AG04450 (cell line): ENCODE results near the gene GABRR3. TPM values are rescaled to one million over a fixed set of nuclear protein-coding genes. Genes with fewer than 3 reads are reported as not detected.

ENCODE experiments used
- CTCF ChIA-PET: fragments of 300-600, 350-600 bp; formaldehyde crosslinking; extraction: SDS; loops from one replicate; lab custom pipeline; 2022; ENCODE audit warnings: antibody characterized with exemption, inconsistent platforms; lab: Charles Lee
- POLR2A ChIA-PET: fragments of 350-600 bp; formaldehyde crosslinking; extraction: SDS; loops from one replicate; lab custom pipeline; 2021; ENCODE audit warnings: antibody characterized with exemption, inconsistent platforms; lab: Yijun Ruan, JAX
- DNase-seq: peaks from one replicate; pipeline ENCODE4 v3.0.0-alpha.2; 2011; ENCODE audit warnings: low read depth, low spot score
- H3K27ac ChIP-seq: one replicate; pipeline ENCODE4 v1.5.1; 2012; ENCODE audit warnings: low read depth, low read length, control low read depth
- H3K27me3 ChIP-seq: one replicate; pipeline ENCODE4 v1.6.0; 2012; ENCODE audit warnings: low read length; ENCODE audit not compliant: control insufficient read depth, insufficient read depth
- H3K4me3 ChIP-seq: 2 replicates; pipeline ENCODE4 v1.5.1; 2011; ENCODE audit warnings: mild to moderate bottlenecking, low read depth, low read length, control low read depth
- H3K9me3 ChIP-seq: 2 replicates; pipeline ENCODE4 v1.5.1; 2012; ENCODE audit warnings: low read length; ENCODE audit not compliant: control insufficient read depth, insufficient read depth
- polyA plus RNA-seq: library from polyadenylated mRNA; depleted of rRNA; stranded (reverse); fragments of >200 nt; gene quantifications from 2 replicates; pipeline ENCODE4 v1.2.3, GENCODE V29; 2011
- TF ChIP-seq, protein P1 (sequence below): IDR thresholded peaks from 2 replicates; pipeline ENCODE4 v1.5.1; 2011; ENCODE audit warnings: low read depth, low read length, control low read depth, inconsistent platforms

Gene GABRR3
- polyA plus RNA-seq, 1 experiment: not detected

DNA sequence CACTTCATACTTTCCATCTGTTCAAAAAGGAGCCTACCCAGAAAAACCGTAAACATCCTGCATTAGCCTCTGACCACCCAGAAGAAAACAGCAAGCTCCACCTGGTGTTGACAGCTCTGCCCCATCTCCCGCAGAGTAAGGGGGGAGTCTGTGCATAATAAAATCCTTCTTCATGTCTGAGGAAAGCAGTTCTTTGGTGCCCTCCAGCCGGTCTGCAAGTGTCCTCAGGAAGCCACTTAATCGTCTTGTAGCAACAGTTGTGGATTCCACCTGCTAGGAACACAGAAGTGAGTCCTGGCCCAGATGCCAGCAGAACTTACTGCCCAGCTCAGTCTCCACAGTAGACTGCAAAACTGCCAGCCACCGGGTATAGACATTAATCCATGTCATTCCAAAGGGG lies 85.4 kb downstream of the GABRR3 start:
- no peaks in the 10 kb centered on the region for H3K27me3 ChIP-seq
- H3K4me3 ChIP-seq: no peak overlapping the region
- no peak for DNase-seq
- ChIA-PET CTCF (no interaction called here), POLR2A (no interaction called here)
- H3K27ac ChIP-seq: no peak overlapping the region
- TF ChIP-seq, protein P1, sequence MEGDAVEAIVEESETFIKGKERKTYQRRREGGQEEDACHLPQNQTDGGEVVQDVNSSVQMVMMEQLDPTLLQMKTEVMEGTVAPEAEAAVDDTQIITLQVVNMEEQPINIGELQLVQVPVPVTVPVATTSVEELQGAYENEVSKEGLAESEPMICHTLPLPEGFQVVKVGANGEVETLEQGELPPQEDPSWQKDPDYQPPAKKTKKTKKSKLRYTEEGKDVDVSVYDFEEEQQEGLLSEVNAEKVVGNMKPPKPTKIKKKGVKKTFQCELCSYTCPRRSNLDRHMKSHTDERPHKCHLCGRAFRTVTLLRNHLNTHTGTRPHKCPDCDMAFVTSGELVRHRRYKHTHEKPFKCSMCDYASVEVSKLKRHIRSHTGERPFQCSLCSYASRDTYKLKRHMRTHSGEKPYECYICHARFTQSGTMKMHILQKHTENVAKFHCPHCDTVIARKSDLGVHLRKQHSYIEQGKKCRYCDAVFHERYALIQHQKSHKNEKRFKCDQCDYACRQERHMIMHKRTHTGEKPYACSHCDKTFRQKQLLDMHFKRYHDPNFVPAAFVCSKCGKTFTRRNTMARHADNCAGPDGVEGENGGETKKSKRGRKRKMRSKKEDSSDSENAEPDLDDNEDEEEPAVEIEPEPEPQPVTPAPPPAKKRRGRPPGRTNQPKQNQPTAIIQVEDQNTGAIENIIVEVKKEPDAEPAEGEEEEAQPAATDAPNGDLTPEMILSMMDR: no peak
- no peaks in the 10 kb centered on the region for H3K9me3 ChIP-seq

- Histone ChIP-seq H3K27ac (no peak overlapping the region), H3K9me3 (no peaks in the 10 kb centered on the region), H3K27me3 (no peaks in the 10 kb centered on the region), H3K4me3 (no peak overlapping the region)
- ChIA-PET CTCF (no interaction called here), POLR2A (no interaction called here)
- no peak for DNase-seq
- TF ChIP-seq, protein P1: no peak
These were observed 86.0 kb downstream of the GABRR3 start for GRCh38 chr3:97949110-97949485.

DNA sequence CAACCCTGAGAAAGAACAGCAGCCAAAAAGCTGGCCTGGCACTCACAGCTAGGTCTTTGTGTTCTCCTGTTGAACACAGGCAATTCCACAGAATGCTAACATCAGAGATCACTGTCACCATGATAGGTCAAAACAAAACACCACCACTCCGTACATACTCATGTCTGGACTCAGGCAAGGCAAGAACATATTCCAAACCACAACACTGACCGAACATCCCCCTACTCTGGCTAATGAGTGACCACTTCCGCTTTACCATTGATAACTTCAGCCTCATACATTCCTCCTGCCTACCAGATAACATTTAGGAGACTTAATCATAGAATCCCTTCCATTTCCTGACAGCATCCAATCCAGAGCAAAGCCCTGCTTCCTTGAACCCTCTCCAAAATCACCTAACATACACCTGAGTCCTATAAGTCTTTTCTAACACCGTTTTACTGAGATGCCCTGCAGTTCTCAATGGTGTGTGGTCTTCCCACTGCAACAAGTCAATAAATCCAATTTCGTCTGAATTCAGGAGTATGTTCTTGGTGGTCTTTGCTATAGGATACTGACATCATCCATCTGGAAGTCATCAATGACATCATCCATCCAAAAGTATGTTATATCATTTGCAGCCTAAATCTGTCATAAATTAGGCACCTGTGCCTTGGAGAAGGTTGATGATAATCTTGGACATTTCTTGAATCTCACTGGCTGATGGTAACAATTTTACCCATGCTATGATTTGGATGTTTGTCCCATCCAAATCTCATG lies 86.6 kb downstream of the GABRR3 start:
- TF ChIP-seq, protein P1: no peak
- Histone ChIP-seq H3K4me3 (no peak overlapping the region), H3K27me3 (no peaks in the 10 kb centered on the region), H3K27ac (no peak overlapping the region), H3K9me3 (no peaks in the 10 kb centered on the region)
- ChIA-PET POLR2A (no interaction called here), CTCF (no interaction called here)
- DNase-seq: no peak

- no peak for DNase-seq
- Histone ChIP-seq H3K27ac (no peak overlapping the region), H3K9me3 (no peaks in the 10 kb centered on the region), H3K27me3 (no peaks in the 10 kb centered on the region), H3K4me3 (no peak overlapping the region)
- ChIA-PET CTCF (interaction anchor here (0.7 to 3.4 kb wide), 3 partner anchors 13 to 80 kb away, joined by 3 to 12 read pairs (median 3); no protein-coding TSS in a partner anchor), POLR2A (no interaction called here)
- TF ChIP-seq, protein P1: no peak
These were observed 92.1 kb downstream of the GABRR3 start for GRCh38 chr3:97942801-97943546.

GRCh38 chr3:97940034-97940433 lies 95.1 kb downstream of the GABRR3 start:
- no peaks in the 10 kb centered on the region for H3K27me3 ChIP-seq
- CTCF ChIA-PET: interaction anchor here (1.1 to 3.4 kb wide), 2 partner anchors 83 to 119 kb away, joined by 3 to 12 read pairs; no protein-coding TSS in a partner anchor
- no peak overlapping the region for H3K27ac ChIP-seq
- H3K9me3 ChIP-seq: no peaks in the 10 kb centered on the region
- H3K4me3 ChIP-seq: no peak overlapping the region
- TF ChIP-seq, protein P1: no peak
- no peak for DNase-seq
- POLR2A ChIA-PET: no interaction called here
